ENCODE measurements around the gene ARPC5L. TPM values are rescaled to one million over a fixed set of nuclear protein-coding genes. Genes with fewer than 3 reads are reported as not detected.

The ARPC5L gene
- total RNA-seq, 1 donor from 2014 or later, result 39.2 TPM

DNA sequence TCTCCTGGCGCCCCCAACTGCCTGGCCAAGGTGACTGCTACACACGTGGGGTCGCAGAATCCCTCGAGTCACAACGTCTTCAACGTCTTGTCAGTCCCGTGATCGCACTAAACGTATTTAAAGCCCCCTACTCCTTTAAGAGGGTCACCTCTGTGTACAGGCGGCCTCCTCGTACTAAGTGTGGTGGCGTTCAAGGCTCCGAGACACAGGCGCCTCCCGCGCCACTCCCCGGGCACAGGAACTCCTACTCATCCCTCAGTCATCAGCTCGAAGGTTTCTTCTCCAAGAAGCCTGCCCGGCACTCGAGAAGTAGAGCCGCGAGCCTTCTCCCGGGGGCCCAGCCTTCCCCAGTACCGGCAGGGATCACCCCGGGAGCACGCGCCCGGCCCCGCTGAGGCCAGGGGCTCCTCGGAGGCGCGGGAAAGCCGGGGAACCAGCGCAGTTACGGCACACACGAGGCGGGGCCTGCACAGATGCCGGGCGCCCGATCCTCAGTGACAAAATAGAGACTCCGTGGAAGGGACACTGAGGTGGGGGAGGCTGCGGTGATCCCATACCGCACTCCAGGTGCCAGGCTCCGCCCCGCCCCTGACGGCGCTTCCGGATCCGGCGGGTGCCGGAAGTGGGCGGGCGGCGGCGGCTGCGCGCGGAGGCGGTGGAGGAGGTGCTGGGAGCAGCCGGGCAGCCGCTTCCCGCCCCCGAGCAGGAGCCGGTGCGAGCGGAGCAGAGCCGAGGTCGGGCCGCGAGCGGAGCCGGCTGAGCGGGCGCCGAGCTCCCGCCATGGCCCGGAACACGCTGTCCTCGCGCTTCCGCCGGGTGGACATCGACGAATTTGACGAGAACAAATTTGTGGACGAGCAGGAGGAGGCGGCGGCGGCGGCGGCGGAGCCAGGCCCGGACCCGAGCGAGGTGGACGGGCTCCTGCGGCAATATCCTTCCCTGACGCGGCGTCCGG is 6.9 kb downstream of the ARPC5L start:
- DNase-seq, result peak; percentile 88
- TF ChIP-seq, protein P1, sequence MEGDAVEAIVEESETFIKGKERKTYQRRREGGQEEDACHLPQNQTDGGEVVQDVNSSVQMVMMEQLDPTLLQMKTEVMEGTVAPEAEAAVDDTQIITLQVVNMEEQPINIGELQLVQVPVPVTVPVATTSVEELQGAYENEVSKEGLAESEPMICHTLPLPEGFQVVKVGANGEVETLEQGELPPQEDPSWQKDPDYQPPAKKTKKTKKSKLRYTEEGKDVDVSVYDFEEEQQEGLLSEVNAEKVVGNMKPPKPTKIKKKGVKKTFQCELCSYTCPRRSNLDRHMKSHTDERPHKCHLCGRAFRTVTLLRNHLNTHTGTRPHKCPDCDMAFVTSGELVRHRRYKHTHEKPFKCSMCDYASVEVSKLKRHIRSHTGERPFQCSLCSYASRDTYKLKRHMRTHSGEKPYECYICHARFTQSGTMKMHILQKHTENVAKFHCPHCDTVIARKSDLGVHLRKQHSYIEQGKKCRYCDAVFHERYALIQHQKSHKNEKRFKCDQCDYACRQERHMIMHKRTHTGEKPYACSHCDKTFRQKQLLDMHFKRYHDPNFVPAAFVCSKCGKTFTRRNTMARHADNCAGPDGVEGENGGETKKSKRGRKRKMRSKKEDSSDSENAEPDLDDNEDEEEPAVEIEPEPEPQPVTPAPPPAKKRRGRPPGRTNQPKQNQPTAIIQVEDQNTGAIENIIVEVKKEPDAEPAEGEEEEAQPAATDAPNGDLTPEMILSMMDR (IDR thresholded peaks at IDR 0.05; ENCODE audit: borderline replicate concordance), result no peak
- no peaks in the 10 kb centered on the region for H3K9me3 ChIP-seq (replicated peaks)
- H3K27ac ChIP-seq (replicated peaks), result peak overlapping the region; percentile 96
- H3K27me3 ChIP-seq (ENCODE audit: low read depth), result no peaks in the 10 kb centered on the region
- H3K36me3 ChIP-seq, result peaks cover 3% of the 10 kb centered on the region
- peaks cover 70% of the 10 kb centered on the region for H3K4me1 ChIP-seq
- intact Hi-C loops (cut with micrococcal nuclease), result no loop called here
- H3K4me3 ChIP-seq, result peak overlapping the region; percentile 98

DNA sequence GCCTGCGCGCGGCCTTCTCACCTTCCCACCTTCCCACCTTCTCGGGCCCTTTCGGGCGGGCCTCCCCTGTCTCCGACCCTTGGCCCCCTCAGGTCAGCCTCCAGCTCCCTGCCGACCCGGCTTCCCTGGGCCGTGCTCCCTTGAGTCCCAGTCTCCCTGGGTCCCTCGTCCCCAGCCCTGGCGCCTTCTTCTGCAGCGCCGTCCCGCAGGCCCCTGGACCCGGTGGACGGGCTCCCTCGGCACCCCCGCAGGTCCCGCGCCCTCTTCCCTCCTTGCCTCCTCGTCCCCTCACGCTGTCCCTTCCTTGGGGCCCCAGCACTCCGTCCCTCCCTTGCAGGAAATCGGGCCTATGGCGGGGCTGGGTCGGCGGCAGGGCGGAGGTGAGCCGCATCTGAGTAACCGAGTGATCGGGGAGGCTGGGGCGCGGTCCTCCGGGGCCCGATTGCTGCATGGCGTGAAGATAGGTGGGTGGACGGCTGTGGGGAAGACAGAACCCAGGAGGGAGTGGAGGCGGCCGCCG is 7.6 kb downstream of the ARPC5L start:
- intact Hi-C loops (cut with micrococcal nuclease), result no loop called here
- peaks cover 11% of the 10 kb centered on the region for H3K36me3 ChIP-seq
- peaks cover 73% of the 10 kb centered on the region for H3K4me1 ChIP-seq

DNA sequence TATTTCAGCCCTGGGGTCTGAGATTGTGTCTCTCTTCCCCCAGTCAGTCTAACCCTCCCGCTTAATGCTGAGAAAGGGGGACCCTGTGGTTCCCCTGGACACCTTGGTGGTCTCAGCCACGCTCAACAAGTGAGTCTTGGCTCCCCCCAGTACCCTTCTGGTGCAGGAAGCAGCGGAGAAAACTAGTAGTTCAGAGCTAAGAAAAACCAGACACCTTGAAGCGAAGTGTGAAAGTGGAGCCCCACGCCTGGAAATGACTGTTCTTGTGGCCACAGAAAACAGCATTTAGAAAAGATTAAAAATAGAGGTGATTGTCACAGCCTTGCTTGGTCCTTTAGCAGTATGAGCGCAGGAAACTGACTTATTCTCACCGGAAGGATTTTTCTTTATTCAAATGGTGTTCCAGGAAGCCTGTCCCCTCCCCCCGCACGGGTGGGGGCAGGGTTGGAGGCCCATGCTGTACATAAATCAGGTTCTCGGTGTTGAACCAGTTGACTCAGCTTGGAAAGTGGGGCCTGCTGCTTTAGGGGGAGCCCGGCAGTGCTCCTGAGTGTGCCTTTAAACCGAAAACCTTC is 8.1 kb downstream of the ARPC5L start:
- Histone ChIP-seq H3K27me3 (ENCODE audit: low read depth) (no peaks in the 10 kb centered on the region), H3K9me3 (replicated peaks) (no peaks in the 10 kb centered on the region), H3K27ac (replicated peaks) (peak overlapping the region; percentile 96), H3K4me3 (peak overlapping the region; percentile 98), H3K36me3 (peaks cover 16% of the 10 kb centered on the region), H3K4me1 (peaks cover 73% of the 10 kb centered on the region)
- DNase-seq, result no peak
- intact Hi-C loops (cut with micrococcal nuclease), result no loop called here
- TF ChIP-seq, protein P1 (IDR thresholded peaks at IDR 0.05; ENCODE audit: borderline replicate concordance), result no peak

More for the DNA sequence above, 7.6 kb downstream of the ARPC5L start:
- DNase-seq, result no peak
- Histone ChIP-seq H3K27me3 (ENCODE audit: low read depth) (no peaks in the 10 kb centered on the region), H3K27ac (replicated peaks) (peak overlapping the region; percentile 96), H3K9me3 (replicated peaks) (no peaks in the 10 kb centered on the region), H3K4me3 (peak overlapping the region; percentile 98)
- TF ChIP-seq, protein P1 (IDR thresholded peaks at IDR 0.05; ENCODE audit: borderline replicate concordance), result no peak

DNA sequence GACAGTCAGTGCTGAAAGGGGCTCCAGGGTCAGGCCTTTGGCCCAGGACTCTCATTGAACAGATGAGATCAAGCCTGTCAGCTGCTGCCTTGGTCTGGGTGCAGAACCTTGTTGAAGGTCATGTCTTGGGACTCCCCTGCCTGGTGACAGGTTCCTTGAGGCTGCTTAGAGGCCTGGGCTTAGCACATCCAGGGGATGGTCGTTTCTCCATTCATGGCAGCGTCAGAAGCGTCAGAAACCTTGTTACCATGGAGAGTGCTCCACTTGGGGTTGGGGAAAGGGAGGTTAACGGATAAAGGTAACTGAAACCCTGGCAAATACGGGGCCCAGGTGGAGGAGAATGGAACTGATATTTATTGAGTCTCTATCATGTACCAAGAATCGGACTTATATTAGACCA is 8.8 kb downstream of the ARPC5L start:
- Histone ChIP-seq H3K36me3 (peaks cover 23% of the 10 kb centered on the region), H3K9me3 (replicated peaks) (no peaks in the 10 kb centered on the region), H3K4me1 (peaks cover 73% of the 10 kb centered on the region), H3K4me3 (peak overlapping the region; percentile 98), H3K27ac (replicated peaks) (peak overlapping the region; percentile 96), H3K27me3 (ENCODE audit: low read depth) (no peaks in the 10 kb centered on the region)
- intact Hi-C loops (cut with micrococcal nuclease), result no loop called here
- DNase-seq, result no peak
- TF ChIP-seq, protein P1 (IDR thresholded peaks at IDR 0.05; ENCODE audit: borderline replicate concordance), result no peak

DNA sequence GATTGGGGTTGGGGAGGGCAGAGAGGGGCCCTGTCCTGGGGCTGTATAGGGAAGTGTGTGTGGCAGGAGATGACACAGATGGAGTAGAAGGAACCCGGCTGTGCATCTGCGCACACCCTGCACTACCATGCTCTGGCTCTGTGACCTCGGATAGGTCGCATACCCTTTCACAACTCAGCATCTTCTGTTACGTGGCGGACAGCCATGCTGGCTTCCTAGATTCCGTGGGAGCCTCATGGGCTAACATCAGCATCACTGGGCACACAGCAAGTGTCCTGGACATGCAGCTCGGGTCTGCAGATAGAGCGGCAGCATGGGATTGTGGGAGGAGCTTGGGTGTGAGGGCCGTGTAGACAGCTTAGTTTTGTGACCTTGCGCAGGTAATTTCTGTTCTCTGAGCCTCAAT is 9.2 kb downstream of the ARPC5L start:
- Histone ChIP-seq H3K4me3 (peak overlapping the region; percentile 98), H3K9me3 (replicated peaks) (no peaks in the 10 kb centered on the region), H3K27ac (replicated peaks) (peak overlapping the region; percentile 96), H3K4me1 (peaks cover 73% of the 10 kb centered on the region), H3K27me3 (ENCODE audit: low read depth) (no peaks in the 10 kb centered on the region), H3K36me3 (peaks cover 27% of the 10 kb centered on the region)
- TF ChIP-seq, protein P1 (IDR thresholded peaks at IDR 0.05; ENCODE audit: borderline replicate concordance), result no peak
- DNase-seq, result no peak
- intact Hi-C loops (cut with micrococcal nuclease), result no loop called here

Measured in left ventricle myocardium inferior (tissue), 1 donor.